Ureter (tissue), 1 donor: ENCODE results near the gene BICD1. TPM values are rescaled to one million over a fixed set of nuclear protein-coding genes. Genes with fewer than 3 reads are reported as not detected.

Experiments
- DNase-seq: peaks from one replicate; pipeline ENCODE4 v3.0.0-alpha.2; 2020; ENCODE audit warnings: low spot score
- total RNA-seq: library from RNA; stranded (reverse); gene quantifications from one replicate; pipeline ENCODE4 v1.2.4, GENCODE V29; 2023
- donor health status: DM: yes; HTN: yes; CAD: no.

Gene BICD1
- total RNA-seq, 1 donor from 2014 or later = 32.9 TPM

DNA sequence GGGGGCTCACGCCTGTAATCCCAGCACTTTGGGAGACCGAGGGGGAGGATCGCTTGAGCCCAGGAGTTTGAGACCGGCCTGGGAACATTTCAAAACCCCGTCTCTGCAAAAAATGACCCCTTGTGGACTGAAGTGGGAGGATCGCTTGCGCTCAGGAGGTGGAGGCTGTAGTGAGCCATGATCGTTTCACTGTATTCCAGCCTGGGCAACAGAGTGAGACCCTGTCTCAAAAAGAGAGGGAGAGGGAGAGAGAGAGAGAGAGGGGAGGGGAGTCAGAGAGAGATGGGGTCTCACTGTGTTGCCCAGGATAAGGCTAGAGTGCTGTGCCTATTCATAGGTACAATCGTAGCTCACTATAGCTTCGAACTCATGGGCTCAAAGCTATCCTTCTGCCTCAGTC is 295.5 kb downstream of the BICD1 start:
- DNase-seq = no peak

DNA sequence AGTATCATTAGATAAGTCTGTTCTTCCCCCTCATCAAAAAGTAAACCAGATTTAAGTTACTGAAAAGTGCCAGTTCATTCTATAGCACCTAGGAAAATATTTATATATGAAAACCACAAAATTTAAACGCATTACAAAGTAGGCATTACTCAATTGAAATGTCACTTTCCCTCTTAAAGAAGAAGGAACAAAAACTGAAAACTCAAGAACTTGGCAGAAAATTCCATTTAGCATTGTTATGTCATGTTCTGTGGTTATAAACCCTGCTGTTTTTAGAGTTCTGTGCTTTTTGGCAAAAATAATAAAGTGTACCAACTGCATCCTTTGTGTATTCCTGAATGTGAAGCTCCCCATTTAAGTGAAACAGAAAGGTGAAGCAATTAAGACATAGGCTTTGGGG is 296.3 kb downstream of the BICD1 start:
- no peak for DNase-seq

DNA sequence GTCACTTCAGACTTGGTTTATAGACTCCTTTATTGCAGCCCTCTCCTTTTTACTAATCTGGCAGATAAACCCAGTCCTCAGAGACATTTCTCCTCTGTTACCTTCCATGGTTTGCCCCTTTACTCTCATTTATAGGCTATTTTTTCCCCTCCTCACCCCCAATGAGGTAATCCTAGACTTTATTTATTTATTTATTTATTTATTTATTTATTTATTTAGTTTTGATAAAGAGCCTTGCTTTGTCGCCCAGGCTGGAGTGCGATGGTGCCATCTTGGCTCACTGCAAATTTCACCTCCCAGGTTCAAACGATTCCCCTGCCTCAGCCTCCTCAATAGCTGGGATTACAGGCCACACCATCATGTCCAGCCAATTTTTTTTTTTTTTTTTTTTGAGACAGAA is 301.1 kb downstream of the BICD1 start:
- DNase-seq = no peak

DNA sequence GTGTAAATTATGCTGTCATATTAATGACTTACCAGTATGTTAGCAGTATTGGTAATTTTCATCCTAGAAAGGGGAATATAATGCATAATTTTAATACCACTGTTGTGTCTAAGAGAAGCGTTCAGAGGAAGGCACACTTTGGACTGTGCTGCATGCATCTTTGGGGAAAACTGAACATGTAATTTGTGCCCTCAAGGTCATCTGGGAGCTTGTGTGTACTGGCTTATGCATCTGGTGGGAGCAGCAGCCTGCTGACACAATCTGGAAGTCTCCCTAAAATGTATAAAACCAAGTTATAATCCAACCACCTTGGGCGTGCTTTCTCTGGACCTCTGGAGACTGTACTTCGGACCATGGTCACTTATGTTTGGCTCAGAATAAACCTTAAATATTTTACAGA is 306.8 kb downstream of the BICD1 start:
- DNase-seq = no peak

- DNase-seq = no peak
Measured at GRCh38 chr12:32418221-32418620, 311.6 kb downstream of the BICD1 start.

GRCh38 chr12:32418903-32419519 is 312.4 kb downstream of the BICD1 start:
- no peak for DNase-seq

DNA sequence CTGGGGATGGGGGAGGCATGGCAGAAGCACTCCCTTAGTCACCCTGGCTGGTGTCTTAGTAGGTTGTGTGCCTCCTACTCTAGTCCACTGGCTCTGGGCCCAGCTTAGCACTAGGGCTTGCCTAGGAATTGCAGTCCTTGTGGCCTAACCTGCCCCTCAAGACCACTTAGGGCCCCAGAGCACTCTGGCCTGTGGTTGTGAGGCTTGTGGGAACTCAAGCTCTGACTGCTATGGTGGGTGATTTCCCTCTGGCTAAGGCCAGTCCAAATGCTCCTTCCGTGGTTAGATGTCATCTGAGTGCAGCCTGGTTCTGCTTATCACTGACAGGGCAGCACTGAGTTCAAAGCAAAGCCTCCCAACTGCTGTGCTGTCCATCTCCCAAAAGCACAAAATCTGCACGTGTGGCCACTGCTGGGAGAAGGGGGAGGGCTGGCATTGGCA is 312.9 kb downstream of the BICD1 start:
- DNase-seq = no peak

DNA sequence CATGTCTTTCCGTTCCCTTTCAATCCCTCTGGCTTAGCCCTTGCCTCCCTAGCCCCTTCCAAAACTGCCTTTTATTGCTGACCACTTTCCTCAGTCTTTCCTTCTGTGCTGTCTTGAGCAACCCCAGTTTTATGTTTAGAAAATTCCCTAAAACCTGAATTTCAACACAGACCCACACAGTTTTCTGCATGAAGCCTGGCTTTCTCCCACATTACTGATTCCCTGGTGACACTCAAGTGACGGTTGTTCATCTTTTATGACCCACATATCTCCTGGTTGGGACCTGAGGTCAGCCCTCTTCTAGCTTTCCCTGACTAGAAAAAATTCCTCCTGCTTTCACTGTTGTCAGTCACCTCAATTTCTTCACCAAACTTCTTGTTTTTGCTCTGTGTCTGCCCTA is 313.7 kb downstream of the BICD1 start:
- no peak for DNase-seq

DNA sequence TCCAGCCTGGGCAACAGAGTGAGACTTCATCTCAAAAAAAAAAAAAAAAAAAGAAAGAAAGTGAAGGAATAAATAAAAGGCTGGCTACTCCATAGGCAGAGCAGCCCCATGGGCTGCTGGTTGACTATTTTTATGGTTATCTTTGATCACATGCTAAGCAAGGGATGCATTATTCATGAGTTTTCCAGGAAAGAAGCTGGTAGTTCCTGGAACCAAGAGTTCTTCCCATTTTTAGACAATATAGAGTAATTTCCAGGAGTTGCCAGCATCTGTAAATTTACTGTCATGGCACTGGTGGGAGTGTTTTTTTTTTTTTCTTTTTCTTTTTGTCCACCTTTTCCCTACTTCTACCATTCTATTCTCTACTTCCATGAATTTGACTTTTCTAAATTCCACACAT is 316.9 kb downstream of the BICD1 start:
- no peak for DNase-seq

DNA sequence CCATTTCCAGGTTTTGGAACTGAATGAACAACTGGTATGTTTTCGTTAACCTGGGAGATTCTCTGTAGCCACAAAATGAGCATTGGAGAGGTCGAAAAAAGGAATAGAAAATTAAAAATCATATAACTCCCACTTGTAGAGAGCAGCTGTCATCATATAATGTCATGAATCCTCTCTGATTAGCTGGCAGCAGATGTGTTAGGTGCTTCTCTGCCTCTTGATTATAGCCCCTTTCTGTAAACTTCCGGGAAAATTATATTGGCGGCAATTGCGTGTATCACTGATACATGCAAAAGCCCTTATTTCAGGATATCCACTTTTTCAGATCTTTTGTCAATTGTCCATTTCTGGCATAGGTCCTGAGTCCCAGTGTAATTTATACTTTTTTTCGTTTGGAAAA is 324.4 kb downstream of the BICD1 start:
- no peak for DNase-seq

Other genes starting within 250 kb of the BICD1 start
- gene RESF1, start 147.4 kb upstream of the BICD1 start, total RNA-seq = 68.1 TPM